Measurements from ENCODE around the gene CLK1. TPM values are rescaled to one million over a fixed set of nuclear protein-coding genes. Genes with fewer than 3 reads are reported as not detected.

CLK1 gene
- total RNA-seq, 1 donor from 2014 or later = 203 TPM

GRCh38 chr2:200862532-200863000 lies 1.9 kb downstream of the CLK1 start:
- CTCF ChIA-PET = no interaction called here
- intact Hi-C loops (cut with micrococcal nuclease) = loop anchor here (5.0 to 10.0 kb wide), 5 partner anchors 335 to 1405 kb away; partner anchors contain the start of genes ALS2, C2orf69, NOP58 and SGO2

GRCh38 chr2:200861617-200862155 lies 2.8 kb downstream of the CLK1 start:
- Mint-ChIP-seq H3K27ac (peak overlapping the region; percentile 100), H3K27me3 (no peaks in the 10 kb centered on the region), H3K4me3 (peak overlapping the region; percentile 100), H3K9me3 (no peaks in the 10 kb centered on the region), H3K36me3 (ENCODE audit: low read depth) (peaks cover 74% of the 10 kb centered on the region), H3K4me1 (peaks cover 56% of the 10 kb centered on the region)
- POLR2A ChIA-PET = interaction anchor here (0.7 to 0.9 kb wide), 2 partner anchors 254 to 636 kb away, joined by 3 read pairs; no protein-coding TSS in a partner anchor
- CTCF ChIA-PET = no interaction called here
- no peak for DNase-seq
- no peak for ATAC-seq (ENCODE audit: low read depth)
- intact Hi-C loops (cut with micrococcal nuclease) = loop anchor here (5.0 to 10.0 kb wide), 5 partner anchors 334 to 1406 kb away; partner anchors contain the start of genes ALS2, C2orf69, NOP58 and SGO2
- TF ChIP-seq CTCF (IDR thresholded peaks at IDR 0.05) = no peak

More at GRCh38 chr2:200862532-200863000, 1.9 kb downstream of the CLK1 start:
- peaks cover 58% of the 10 kb centered on the region for H3K4me1 Mint-ChIP-seq
- peaks cover 66% of the 10 kb centered on the region for H3K36me3 Mint-ChIP-seq (ENCODE audit: low read depth)
- no peak for DNase-seq
- peak; percentile 5 for ATAC-seq (ENCODE audit: low read depth)
- H3K9me3 Mint-ChIP-seq = no peaks in the 10 kb centered on the region
- H3K4me3 Mint-ChIP-seq = peak overlapping the region; percentile 100
- no peaks in the 10 kb centered on the region for H3K27me3 Mint-ChIP-seq
- POLR2A ChIA-PET = interaction anchor here (2.4 to 2.8 kb wide), 2 partner anchors 14 to 254 kb away, joined by 24 to 52 read pairs; partner anchors contain the start of gene CFLAR
- TF ChIP-seq CTCF (IDR thresholded peaks at IDR 0.05) = no peak
- peak overlapping the region; percentile 100 for H3K27ac Mint-ChIP-seq

GRCh38 chr2:200860092-200860795 lies 4.2 kb downstream of the CLK1 start:
- peak overlapping the region; percentile 56 for H3K27ac Mint-ChIP-seq

GRCh38 chr2:200856806-200857205 lies 7.7 kb downstream of the CLK1 start:
- CTCF ChIA-PET = no interaction called here
- POLR2A ChIA-PET = no interaction called here
- no peak for ATAC-seq (ENCODE audit: low read depth)
- TF ChIP-seq CTCF (IDR thresholded peaks at IDR 0.05) = no peak
- no peak for DNase-seq
- no peak overlapping the region for H3K27ac Mint-ChIP-seq
- H3K4me1 Mint-ChIP-seq = peaks cover 42% of the 10 kb centered on the region
- H3K9me3 Mint-ChIP-seq = no peaks in the 10 kb centered on the region
- intact Hi-C loops (cut with micrococcal nuclease) = no loop called here
- no peak overlapping the region for H3K4me3 Mint-ChIP-seq
- H3K36me3 Mint-ChIP-seq (ENCODE audit: low read depth) = peaks cover 87% of the 10 kb centered on the region
- H3K27me3 Mint-ChIP-seq = no peaks in the 10 kb centered on the region

More at GRCh38 chr2:200860092-200860795, 4.2 kb downstream of the CLK1 start:
- H3K4me3 Mint-ChIP-seq = peak overlapping the region; percentile 65
- no peak for DNase-seq
- H3K9me3 Mint-ChIP-seq = no peaks in the 10 kb centered on the region
- POLR2A ChIA-PET = interaction anchor here (1.0 to 1.4 kb wide), 3 partner anchors 10 to 32 kb away, joined by 3 read pairs; partner anchors contain the start of genes NIF3L1 and PPIL3
- peaks cover 56% of the 10 kb centered on the region for H3K4me1 Mint-ChIP-seq
- H3K36me3 Mint-ChIP-seq (ENCODE audit: low read depth) = peaks cover 84% of the 10 kb centered on the region
- no peak for ATAC-seq (ENCODE audit: low read depth)
- intact Hi-C loops (cut with micrococcal nuclease) = loop anchor here (5.0 to 10.0 kb wide), 5 partner anchors 333 to 1407 kb away; partner anchors contain the start of genes ALS2, C2orf69, NOP58 and SGO2
- TF ChIP-seq CTCF (IDR thresholded peaks at IDR 0.05) = no peak
- CTCF ChIA-PET = interaction anchor here (0.6 kb wide), 1 partner anchor 31 kb away, joined by 3 read pairs; no protein-coding TSS in a partner anchor
- H3K27me3 Mint-ChIP-seq = no peaks in the 10 kb centered on the region

- ChIA-PET POLR2A (interaction anchor here (0.7 to 2.0 kb wide), 2 partner anchors 11 to 599 kb away, joined by 3 to 27 read pairs; partner anchors contain the start of genes CLK1, STRADB and TRAK2), CTCF (no interaction called here)
- H3K4me1 Mint-ChIP-seq = peaks cover 3% of the 10 kb centered on the region
- TF ChIP-seq CTCF (IDR thresholded peaks at IDR 0.05) = no peak
- no peaks in the 10 kb centered on the region for H3K9me3 Mint-ChIP-seq
- no peak for DNase-seq
- no peak for ATAC-seq (ENCODE audit: low read depth)
- H3K36me3 Mint-ChIP-seq (ENCODE audit: low read depth) = peaks cover 65% of the 10 kb centered on the region
- no peaks in the 10 kb centered on the region for H3K27me3 Mint-ChIP-seq
- H3K27ac Mint-ChIP-seq = no peak overlapping the region
- no peak overlapping the region for H3K4me3 Mint-ChIP-seq
- intact Hi-C loops (cut with micrococcal nuclease) = no loop called here
Observed at GRCh38 chr2:200852605-200853004, 11.9 kb downstream of the CLK1 start.
